H9 (cell line): ENCODE measurements around the gene NT5C3A. TPM values are rescaled to one million over a fixed set of nuclear protein-coding genes. Genes with fewer than 3 reads are reported as not detected.

Source experiments
- DNase-seq: peaks from one replicate; pipeline ENCODE4 v3.0.0-alpha.2; 2017
- H2AFZ ChIP-seq: one replicate; pipeline ENCODE4 v1.6.1; 2013; ENCODE audit warnings: mild to moderate bottlenecking, low read length, control low read depth, moderate library complexity
- H2AK5ac ChIP-seq: 2 replicates; pipeline ENCODE4 v1.6.1; 2013; ENCODE audit warnings: low read length, control low read depth, mixed read lengths; ENCODE audit not compliant: insufficient read length
- H2BK120ac ChIP-seq: one replicate; pipeline ENCODE4 v1.6.1; 2013; ENCODE audit warnings: low read depth, mild to moderate bottlenecking, low read length, control low read depth, inconsistent platforms; ENCODE audit not compliant: poor library complexity, severe bottlenecking
- H2BK12ac ChIP-seq: 2 replicates; pipeline ENCODE4 v1.6.1; 2013; ENCODE audit warnings: low read length, control low read depth, mixed read lengths, low read depth; ENCODE audit not compliant: insufficient read length
- H2BK15ac ChIP-seq: 2 replicates; pipeline ENCODE4 v1.6.1; 2013; ENCODE audit warnings: low read depth, low read length, control low read depth
- H2BK20ac ChIP-seq: one replicate; pipeline ENCODE4 v1.6.1; 2013; ENCODE audit warnings: low read depth, mild to moderate bottlenecking, low read length, control low read depth, inconsistent platforms; ENCODE audit not compliant: poor library complexity, severe bottlenecking
- H2BK5ac ChIP-seq: 2 replicates; pipeline ENCODE4 v1.6.1; 2013; ENCODE audit warnings: low read length, control low read depth, mixed read lengths; ENCODE audit not compliant: insufficient read length
- H3K14ac ChIP-seq: 2 replicates; pipeline ENCODE4 v1.6.1; 2013; ENCODE audit warnings: low read length, control low read depth; ENCODE audit not compliant: insufficient read depth
- H3K18ac ChIP-seq: 2 replicates; pipeline ENCODE4 v1.6.1; 2013; ENCODE audit warnings: low read depth, mild to moderate bottlenecking, mixed read lengths, low read length, control low read depth; ENCODE audit not compliant: insufficient read length
- H3K23ac ChIP-seq: 2 replicates; pipeline ENCODE4 v1.6.1; 2013; ENCODE audit warnings: low read length, control low read depth, mixed read lengths, low read depth; ENCODE audit not compliant: insufficient read length
- H3K23me2 ChIP-seq: 2 replicates; pipeline ENCODE4 v1.6.1; 2013; ENCODE audit warnings: low read depth, mild to moderate bottlenecking, mixed read lengths, low read length, control low read depth; ENCODE audit not compliant: insufficient read length, poor library complexity, severe bottlenecking
- H3K27ac ChIP-seq: 2 replicates; pipeline ENCODE4 v1.5.1; 2013; ENCODE audit warnings: low read length, control low read depth, mixed read lengths, low read depth; ENCODE audit not compliant: insufficient read length
- H3K27me3 ChIP-seq: 2 replicates; pipeline ENCODE4 v1.6.1; 2013; ENCODE audit warnings: low read length, control low read depth, inconsistent platforms; ENCODE audit not compliant: insufficient read depth
- H3K4ac ChIP-seq: 2 replicates; pipeline ENCODE4 v1.6.1; 2013; ENCODE audit warnings: low read depth, mild to moderate bottlenecking, control low read depth, inconsistent platforms, low read length, moderate library complexity
- H3K4me1 ChIP-seq: 2 replicates; pipeline ENCODE4 v1.6.1; 2013; ENCODE audit warnings: low read length, control low read depth, inconsistent platforms; ENCODE audit not compliant: insufficient read depth
- H3K4me2 ChIP-seq: 2 replicates; pipeline ENCODE4 v1.6.1; 2013; ENCODE audit warnings: low read length, control low read depth, mixed read lengths; ENCODE audit not compliant: insufficient read length, insufficient read depth
- H3K56ac ChIP-seq: 2 replicates; pipeline ENCODE4 v1.6.1; 2013; ENCODE audit warnings: low read depth, mild to moderate bottlenecking, mixed read lengths, low read length, control low read depth; ENCODE audit not compliant: insufficient read length
- H3K79me1 ChIP-seq: 2 replicates; pipeline ENCODE4 v1.6.1; 2013; ENCODE audit warnings: low read depth, mild to moderate bottlenecking, moderate library complexity, low read length, control low read depth, inconsistent platforms; ENCODE audit not compliant: insufficient read depth, poor library complexity, severe bottlenecking
- H3K79me2 ChIP-seq: 2 replicates; pipeline ENCODE4 v1.6.1; 2013; ENCODE audit warnings: low read length, control low read depth, inconsistent platforms; ENCODE audit not compliant: insufficient read depth
- H3K9ac ChIP-seq: 2 replicates; pipeline ENCODE4 v1.6.1; 2013; ENCODE audit warnings: low read length, control low read depth, mixed read lengths; ENCODE audit not compliant: insufficient read length; ENCODE audit errors: extremely low read depth
- H3K9me3 ChIP-seq: one replicate; pipeline ENCODE4 v1.6.1; 2013; ENCODE audit warnings: low read depth, low read length, inconsistent platforms; ENCODE audit not compliant: control insufficient read depth
- H3T11ph ChIP-seq: one replicate; pipeline ENCODE4 v1.6.1; 2013; ENCODE audit warnings: mild to moderate bottlenecking, low read length, control low read depth, inconsistent platforms
- H4K20me1 ChIP-seq: one replicate; pipeline ENCODE4 v1.6.1; 2013; ENCODE audit not compliant: control insufficient read depth, insufficient read length, insufficient read depth
- H4K5ac ChIP-seq: 2 replicates; pipeline ENCODE4 v1.6.1; 2013; ENCODE audit warnings: low read depth, mild to moderate bottlenecking, mixed read lengths, low read length, control low read depth; ENCODE audit not compliant: insufficient read length
- H4K8ac ChIP-seq: replicated peaks from 2 replicates; pipeline ENCODE4 v1.6.1; 2013; ENCODE audit warnings: low read length, control low read depth, mixed read lengths, low read depth; ENCODE audit not compliant: insufficient read length
- H4K91ac ChIP-seq: 2 replicates; pipeline ENCODE4 v1.6.1; 2013; ENCODE audit warnings: low read depth, mild to moderate bottlenecking, moderate library complexity, mixed read lengths, low read length, control low read depth; ENCODE audit not compliant: insufficient read length
- H3K27ac Mint-ChIP-seq, 3 experiments: 2 replicates in 2 of 3; 3 replicates in 1 of 3; pipeline ENCODE4 v1.8.0; 2020 to 2021; ENCODE audit warnings: mixed read lengths in 3 of 3, mild to moderate bottlenecking in 1 of 3, moderate library complexity in 1 of 3
- H3K27me3 Mint-ChIP-seq: 2 replicates; pipeline ENCODE4 v1.8.0; 2021; ENCODE audit warnings: low read depth, mild to moderate bottlenecking, moderate library complexity, mixed read lengths
- H3K36me3 Mint-ChIP-seq, 3 experiments: 2 replicates in 2 of 3; 3 replicates in 1 of 3; pipeline ENCODE4 v1.8.0; 2020 to 2021; ENCODE audit warnings: low read depth in 3 of 3, mixed read lengths in 3 of 3; ENCODE audit not compliant: insufficient read depth in 1 of 3
- H3K4me1 Mint-ChIP-seq, 2 experiments: 2 replicates each; pipeline ENCODE4 v1.8.0; 2020; ENCODE audit warnings: mixed read lengths in 2 of 2
- H3K4me3 Mint-ChIP-seq, 2 experiments: 2 replicates in 1 of 2; 3 replicates in 1 of 2; pipeline ENCODE4 v1.8.0; 2020 to 2021; ENCODE audit warnings: mild to moderate bottlenecking in 2 of 2, mixed read lengths in 2 of 2, moderate library complexity in 1 of 2
- H3K9me3 Mint-ChIP-seq, 2 experiments: 2 replicates in 1 of 2; 3 replicates in 1 of 2; pipeline ENCODE4 v1.8.0; 2020; ENCODE audit warnings: mild to moderate bottlenecking in 2 of 2, mixed read lengths in 2 of 2, moderate library complexity in 1 of 2
- CTCF ChIP-seq: fragments of 200-600 bp; sonication (generic); conservative IDR thresholded peaks from 3 replicates; pipeline ENCODE4 v1.8.0; 2021; ENCODE audit warnings: antibody characterized with exemption, mild to moderate bottlenecking
- WGBS: extraction: QIAGEN DNeasy Blood & Tissue Kit; methylation state at CpG from one replicate; pipeline ENCODE4 v1.1.7; 2013; ENCODE audit warnings: missing lambda C conversion rate, low lambda C conversion rate, mixed read lengths; ENCODE audit not compliant: insufficient read length; ENCODE audit errors: extremely low coverage; 5-methylcytosine and 5-hydroxymethylcytosine counted together
- total RNA-seq: library from RNA; stranded (reverse); gene quantifications from 2 replicates; pipeline ENCODE4 v1.2.1, GENCODE V29; 2021

The NT5C3A gene
- total RNA-seq, 1 experiment from 2014 or later, result 22.1 TPM

GRCh38 chr7:33041631-33042428 lies 20.7 kb downstream of the NT5C3A start:
- Histone ChIP-seq H3K56ac (no peak overlapping the region), H2AK5ac (no peak overlapping the region), H3K79me1 (peaks cover 12% of the 10 kb centered on the region), H3K27ac (no peak overlapping the region), H3K9me3 (no peaks in the 10 kb centered on the region), H3K27me3 (no peaks in the 10 kb centered on the region), H2BK15ac (no peak overlapping the region), H4K91ac (no peak overlapping the region), H3K4me1 (no peaks in the 10 kb centered on the region), H2BK20ac (no peak overlapping the region), H3K23me2 (no peaks in the 10 kb centered on the region), H4K8ac (no peak overlapping the region), H2AFZ (no peak overlapping the region), H3K14ac (no peak overlapping the region), H3K4ac (no peak overlapping the region), H3T11ph (no peak overlapping the region), H2BK5ac (no peak overlapping the region), H2BK120ac (no peak overlapping the region), H4K5ac (no peak overlapping the region), H3K18ac (no peak overlapping the region), H3K9ac (no peak overlapping the region), H4K20me1 (no peaks in the 10 kb centered on the region), H3K79me2 (no peaks in the 10 kb centered on the region; the same call in 1 of the 2 replicates), H2BK12ac (no peak overlapping the region), H3K4me2 (no peak overlapping the region), H3K23ac (no peak overlapping the region)
- Mint-ChIP-seq H3K36me3 (no peaks in the 10 kb centered on the region; a peak in 1 of 7 replicates), H3K4me1 (peaks cover 0 to 2% of the 10 kb centered on the region in 2 experiments; a peak in 1 of 4 replicates), H3K4me3 (no peak overlapping the region), H3K27ac (no peak overlapping the region), H3K27me3 (no peaks in the 10 kb centered on the region), H3K9me3 (no peaks in the 10 kb centered on the region)
- TF ChIP-seq CTCF, result no peak
- no peak for DNase-seq
- 100% methylated on average over 1 of the region's 8 CpGs for WGBS
